SU-DHL-6 (cell line): ENCODE measurements around the gene TTLL13.

Experiments used
- H2AFZ ChIP-seq: fragments of 200-600 bp; sonication (generic); 2 replicates; pipeline ENCODE4 v1.6.1; 2014; ENCODE audit warnings: low read depth, mild to moderate bottlenecking, moderate library complexity, mixed read lengths, antibody characterized with exemption, low read length; ENCODE audit not compliant: severe bottlenecking
- H3F3A ChIP-seq: fragments of 200-600 bp; shearing (Covaris generic); 2 replicates; pipeline ENCODE4 v1.6.0; 2016; ENCODE audit warnings: antibody characterized with exemption, mild to moderate bottlenecking; ENCODE audit not compliant: insufficient read depth
- H3K27ac ChIP-seq: fragments of 200-600 bp; sonication (generic); 2 replicates; pipeline ENCODE4 v1.5.1; 2016; ENCODE audit warnings: low read depth, mild to moderate bottlenecking, low read length, moderate library complexity, mixed read lengths
- H3K27me3 ChIP-seq: fragments of 200-600 bp; sonication (generic), shearing (Covaris generic); 2 replicates; pipeline ENCODE4 v1.6.0; 2014; ENCODE audit warnings: mild to moderate bottlenecking, low read length
- H3K36me3 ChIP-seq: fragments of 200-600 bp; sonication (generic); 2 replicates; pipeline ENCODE4 v1.6.1; 2014; ENCODE audit warnings: mild to moderate bottlenecking, low read length, mixed read lengths
- H3K4me2 ChIP-seq: fragments of 300-600, 200-600 bp; shearing (Covaris generic), sonication (generic); 2 replicates; pipeline ENCODE4 v1.6.0; 2014; ENCODE audit warnings: low read length, low read depth, mild to moderate bottlenecking; ENCODE audit not compliant: poor library complexity, severe bottlenecking
- H3K4me3 ChIP-seq: fragments of 200-600 bp; sonication (generic); 2 replicates; pipeline ENCODE4 v1.5.1; 2014; ENCODE audit warnings: antibody characterized with exemption, low read length, mild to moderate bottlenecking, mixed read lengths; ENCODE audit not compliant: insufficient read depth, poor library complexity, severe bottlenecking
- H3K79me2 ChIP-seq: fragments of 200-600 bp; sonication (generic); 2 replicates; pipeline ENCODE4 v1.6.1; 2014; ENCODE audit warnings: mild to moderate bottlenecking, low read length, moderate library complexity; ENCODE audit not compliant: insufficient read depth
- H3K9ac ChIP-seq: fragments of 200-600 bp; sonication (generic); 2 replicates; pipeline ENCODE4 v1.7.0; 2014; ENCODE audit warnings: mild to moderate bottlenecking, low read length
- H3K9me2 ChIP-seq: fragments of 200-600 bp; sonication (generic); replicated peaks from 2 replicates; pipeline ENCODE4 v1.6.1; 2014; ENCODE audit warnings: low read length; ENCODE audit not compliant: insufficient read depth
- H3K9me3 ChIP-seq: fragments of 200-600 bp; sonication (generic); 2 replicates; pipeline ENCODE4 v1.6.1; 2014; ENCODE audit warnings: low read length, mixed read lengths; ENCODE audit not compliant: insufficient read depth
- H4K20me1 ChIP-seq: fragments of 200-600 bp; sonication (generic); 2 replicates; pipeline ENCODE4 v1.6.1; 2014; ENCODE audit warnings: low read depth, mild to moderate bottlenecking, antibody characterized with exemption, low read length, moderate library complexity, mixed read lengths
- EZH2phosphoT487 ChIP-seq: fragments of 200-600 bp; sonication (generic), shearing (Covaris generic); conservative IDR thresholded peaks from 2 replicates; pipeline ENCODE4 v1.6.1; 2018; ENCODE audit warnings: mild to moderate bottlenecking, antibody characterized with exemption, low read length, moderate library complexity, mixed read lengths
- TF ChIP-seq, protein P1 (sequence below): fragments of 200-600 bp; sonication (generic); IDR thresholded peaks from one replicate; pipeline ENCODE4 v1.5.1; 2017; ENCODE audit warnings: antibody characterized with exemption, mild to moderate bottlenecking, low read length, moderate library complexity; ENCODE audit not compliant: insufficient read depth, poor library complexity, severe bottlenecking

TTLL13 gene

DNA sequence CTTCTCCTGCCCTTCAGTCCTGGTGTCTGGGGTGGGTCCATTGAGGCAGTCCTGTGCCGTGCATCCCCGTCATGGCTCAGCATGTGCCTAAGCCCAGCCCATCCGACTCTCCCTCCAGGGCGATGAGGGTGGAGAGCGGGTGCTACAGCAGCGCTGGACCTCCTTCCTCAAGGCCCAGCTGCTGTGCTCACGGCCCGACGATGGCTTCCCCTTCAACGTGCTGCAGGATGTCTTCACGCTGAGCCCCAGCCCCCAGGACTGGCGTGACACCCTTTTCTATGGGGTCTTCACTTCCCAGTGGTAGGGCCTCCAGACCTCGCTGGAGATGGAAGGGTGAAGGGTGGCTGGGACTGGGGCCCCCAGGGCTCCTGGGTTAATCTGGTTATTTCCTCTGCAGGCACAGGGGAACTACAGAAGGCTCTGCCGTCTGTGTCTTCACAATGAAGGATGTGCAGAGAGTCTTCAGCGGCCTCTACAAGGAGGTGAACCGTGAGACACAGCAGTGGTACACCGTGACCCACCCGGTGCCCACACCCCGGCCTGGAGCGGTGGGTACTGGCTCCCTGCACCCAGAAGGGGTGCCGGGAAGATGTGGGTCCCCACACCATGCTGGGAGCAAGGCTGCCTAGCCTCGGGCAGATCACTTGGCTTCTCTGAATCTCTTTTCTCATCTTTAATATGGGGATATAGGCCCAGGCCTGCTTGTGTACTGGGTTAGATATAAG lies 25.8 kb upstream of the TTLL13 start:
- Histone ChIP-seq H3K79me2 (no peaks in the 10 kb centered on the region), H3K4me3 (no peak overlapping the region), H3F3A (no peaks in the 10 kb centered on the region), H3K36me3 (no peaks in the 10 kb centered on the region), H3K27me3 (no peaks in the 10 kb centered on the region), H3K9me2 (no peaks in the 10 kb centered on the region), H2AFZ (no peak overlapping the region), H3K4me2 (no peak overlapping the region), H3K27ac (no peak overlapping the region), H4K20me1 (no peaks in the 10 kb centered on the region), H3K9me3 (no peaks in the 10 kb centered on the region), H3K9ac (no peak overlapping the region)
- TF ChIP-seq EZH2phosphoT487, result no peak

DNA sequence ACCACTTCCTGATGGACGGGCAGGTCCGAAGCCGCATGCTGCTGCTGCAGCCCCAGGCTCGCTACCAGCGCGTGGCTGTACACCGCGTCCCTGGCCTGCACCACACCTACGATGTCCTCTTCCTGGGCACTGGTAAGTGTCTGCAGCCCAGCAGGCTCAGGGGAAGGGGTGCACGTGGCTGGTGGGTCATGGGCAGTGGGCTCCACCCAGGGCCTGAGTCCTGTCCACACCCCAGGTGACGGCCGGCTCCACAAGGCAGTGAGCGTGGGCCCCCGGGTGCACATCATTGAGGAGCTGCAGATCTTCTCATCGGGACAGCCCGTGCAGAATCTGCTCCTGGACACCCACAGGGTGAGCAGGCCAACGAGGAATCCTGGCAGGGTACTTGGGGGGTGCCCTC lies 24.3 kb upstream of the TTLL13 start:
- TF ChIP-seq EZH2phosphoT487, result no peak
- TF ChIP-seq, protein P1, sequence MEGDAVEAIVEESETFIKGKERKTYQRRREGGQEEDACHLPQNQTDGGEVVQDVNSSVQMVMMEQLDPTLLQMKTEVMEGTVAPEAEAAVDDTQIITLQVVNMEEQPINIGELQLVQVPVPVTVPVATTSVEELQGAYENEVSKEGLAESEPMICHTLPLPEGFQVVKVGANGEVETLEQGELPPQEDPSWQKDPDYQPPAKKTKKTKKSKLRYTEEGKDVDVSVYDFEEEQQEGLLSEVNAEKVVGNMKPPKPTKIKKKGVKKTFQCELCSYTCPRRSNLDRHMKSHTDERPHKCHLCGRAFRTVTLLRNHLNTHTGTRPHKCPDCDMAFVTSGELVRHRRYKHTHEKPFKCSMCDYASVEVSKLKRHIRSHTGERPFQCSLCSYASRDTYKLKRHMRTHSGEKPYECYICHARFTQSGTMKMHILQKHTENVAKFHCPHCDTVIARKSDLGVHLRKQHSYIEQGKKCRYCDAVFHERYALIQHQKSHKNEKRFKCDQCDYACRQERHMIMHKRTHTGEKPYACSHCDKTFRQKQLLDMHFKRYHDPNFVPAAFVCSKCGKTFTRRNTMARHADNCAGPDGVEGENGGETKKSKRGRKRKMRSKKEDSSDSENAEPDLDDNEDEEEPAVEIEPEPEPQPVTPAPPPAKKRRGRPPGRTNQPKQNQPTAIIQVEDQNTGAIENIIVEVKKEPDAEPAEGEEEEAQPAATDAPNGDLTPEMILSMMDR, result no peak
- Histone ChIP-seq H3K9me2 (no peaks in the 10 kb centered on the region), H3K27ac (no peak overlapping the region), H3K4me3 (no peak overlapping the region), H3K79me2 (no peaks in the 10 kb centered on the region), H2AFZ (no peak overlapping the region), H3K9ac (no peak overlapping the region), H3K27me3 (no peaks in the 10 kb centered on the region), H4K20me1 (no peaks in the 10 kb centered on the region), H3K4me2 (no peak overlapping the region), H3K9me3 (no peaks in the 10 kb centered on the region), H3F3A (no peaks in the 10 kb centered on the region), H3K36me3 (no peaks in the 10 kb centered on the region)

DNA sequence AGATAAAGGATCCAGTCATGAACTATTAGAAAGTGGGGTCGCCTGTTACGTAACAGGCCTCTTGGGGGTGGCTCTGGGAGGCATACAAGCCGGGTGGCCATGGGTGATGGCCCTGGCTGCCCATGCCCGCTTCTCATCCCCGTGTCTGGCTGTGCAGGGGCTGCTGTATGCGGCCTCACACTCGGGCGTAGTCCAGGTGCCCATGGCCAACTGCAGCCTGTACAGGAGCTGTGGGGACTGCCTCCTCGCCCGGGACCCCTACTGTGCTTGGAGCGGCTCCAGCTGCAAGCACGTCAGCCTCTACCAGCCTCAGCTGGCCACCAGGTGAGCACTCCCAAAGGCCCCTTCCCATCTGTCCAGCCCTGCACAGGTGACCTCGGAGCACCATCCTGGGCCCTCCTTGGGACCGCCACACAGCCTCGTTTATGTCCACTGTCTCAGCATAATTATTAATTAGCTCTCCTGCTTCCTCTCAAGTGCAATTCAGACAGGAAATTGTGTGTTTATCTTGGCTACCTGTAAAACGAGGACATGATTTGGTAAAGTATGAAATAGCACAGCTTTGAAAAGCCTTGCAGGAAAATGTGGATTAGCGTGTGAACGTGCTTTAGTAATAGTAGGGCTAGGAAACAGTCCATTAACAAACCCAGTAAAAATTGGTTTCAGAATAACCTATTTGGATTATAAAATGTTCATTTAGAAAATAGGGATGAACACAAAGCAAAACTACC lies 23.7 kb upstream of the TTLL13 start:
- Histone ChIP-seq H3K9me3 (no peaks in the 10 kb centered on the region), H3K4me2 (no peak overlapping the region), H3K27ac (no peak overlapping the region), H3K27me3 (no peaks in the 10 kb centered on the region), H3K79me2 (no peaks in the 10 kb centered on the region), H3K9me2 (no peaks in the 10 kb centered on the region), H3K4me3 (no peak overlapping the region), H3K36me3 (no peaks in the 10 kb centered on the region), H3K9ac (no peak overlapping the region), H2AFZ (no peak overlapping the region), H4K20me1 (no peaks in the 10 kb centered on the region), H3F3A (no peaks in the 10 kb centered on the region)
- TF ChIP-seq, protein P1, result no peak
- no peak for TF ChIP-seq EZH2phosphoT487

DNA sequence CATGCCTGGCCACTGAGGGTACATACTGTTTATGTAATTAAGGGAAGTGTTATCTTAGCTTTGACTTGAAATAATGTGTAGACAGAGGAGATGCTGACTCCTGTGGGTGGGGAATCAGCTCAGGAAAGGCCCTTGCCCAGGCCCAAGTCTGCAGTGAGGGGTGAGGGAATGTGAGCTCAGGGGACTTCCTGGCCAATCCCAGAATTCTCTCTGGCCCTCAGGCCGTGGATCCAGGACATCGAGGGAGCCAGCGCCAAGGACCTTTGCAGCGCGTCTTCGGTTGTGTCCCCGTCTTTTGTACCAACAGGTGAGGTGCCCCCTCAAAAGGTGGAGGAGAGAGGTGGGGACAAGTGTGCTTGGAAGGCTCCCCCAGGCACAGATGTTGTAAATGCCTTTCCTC lies 22.0 kb upstream of the TTLL13 start:
- Histone ChIP-seq H3K4me3 (no peak overlapping the region), H3K36me3 (no peaks in the 10 kb centered on the region), H3K9me3 (no peaks in the 10 kb centered on the region), H3K27me3 (no peaks in the 10 kb centered on the region), H2AFZ (no peak overlapping the region), H3K79me2 (no peaks in the 10 kb centered on the region), H3K9ac (no peak overlapping the region), H4K20me1 (no peaks in the 10 kb centered on the region), H3F3A (no peaks in the 10 kb centered on the region), H3K27ac (no peak overlapping the region), H3K9me2 (no peaks in the 10 kb centered on the region), H3K4me2 (no peak overlapping the region)
- TF ChIP-seq, protein P1, result no peak
- no peak for TF ChIP-seq EZH2phosphoT487
